Body of pancreas (tissue), 4 donors: ENCODE measurements around the gene MTA1. TPM values are rescaled to one million over a fixed set of nuclear protein-coding genes. Genes with fewer than 3 reads are reported as not detected.

Experiments used
- ATAC-seq: fragments of 150-250 bp; one replicate; pipeline ENCODE4 v1.9.1; 2016
- DNase-seq, 4 donors: peaks; one replicate each; pipeline ENCODE4 v3.0.0-alpha.2; 2019
- H3K27ac ChIP-seq, 4 donors: fragments of 200-600 bp; sonication (generic); 1 replicate in 3 of 4; 2 replicates in 1 of 4; pipeline versions ENCODE4 v1.5.1 to v1.6.1; 2016 to 2019; ENCODE audit warnings: mild to moderate bottlenecking in 1 of 4, mixed read lengths in 1 of 4, moderate library complexity in 1 of 4
- H3K27me3 ChIP-seq, 2 donors: fragments of 200-600 bp; sonication (generic); one replicate each; pipeline ENCODE4 v1.6.0; 2016; ENCODE audit warnings: mild to moderate bottlenecking in 1 of 2
- H3K36me3 ChIP-seq, 2 donors: fragments of 200-600 bp; sonication (generic); replicated peaks in 1 of 2; 2 replicates each; pipeline ENCODE4 v1.5.1; 2016; ENCODE audit warnings: low read depth in 2 of 2; ENCODE audit not compliant: insufficient read depth in 1 of 2
- H3K4me1 ChIP-seq: fragments of 200-600 bp; sonication (generic); one replicate; pipeline ENCODE4 v1.6.0; 2016
- H3K4me3 ChIP-seq, 2 donors: fragments of 200-600 bp; sonication (generic); 1 replicate in 1 of 2; 2 replicates in 1 of 2; pipeline ENCODE4 v1.5.1; 2016 to 2019
- H3K9me3 ChIP-seq, 3 donors: fragments of 200-600 bp; sonication (generic); 1 replicate in 2 of 3; 2 replicates in 1 of 3; pipeline ENCODE4 v1.5.1; 2016
- CTCF ChIP-seq, 7 experiments: fragments of 450-650 bp in 4 of 7; fragments of 200-600 bp in 3 of 7; sonication (generic) in 3 of 7; IDR thresholded peaks; one replicate each; pipeline ENCODE4 v1.5.1; 2016 to 2019; ENCODE audit warnings: antibody characterized with exemption in 7 of 7
- POLR2A ChIP-seq, 3 donors: fragments of 450-650 bp; IDR thresholded peaks; one replicate each; pipeline ENCODE4 v1.6.1; 2016; ENCODE audit warnings: antibody characterized with exemption in 3 of 3, mild to moderate bottlenecking in 2 of 3
- WGBS, 2 donors: methylation state at CpG; one replicate each; pipeline ENCODE4 v1.1.5; 2017; 5-methylcytosine and 5-hydroxymethylcytosine counted together
- intact Hi-C: fragments of 100-400 bp; cut with DNase I; formaldehyde crosslinking; loops from one replicate; pipeline ENCODE4 v1.15.1; 2023
- total RNA-seq, 2 donors: library from RNA; depleted of rRNA; stranded (reverse); fragments of >200 nt; gene quantifications; one replicate each; pipeline ENCODE4 v1.1.0, GENCODE V29; 2016

Gene MTA1
- total RNA-seq, 2 donors from 2014 or later: 69.8 to 92.6 TPM

- TF ChIP-seq CTCF (IDR thresholded peaks at IDR 0.05) (no peak), POLR2A (IDR thresholded peaks at IDR 0.05) (no peak)
- intact Hi-C loops: no loop called here
- Histone ChIP-seq H3K9me3 (no peaks in the 10 kb centered on the region), H3K27ac (no peak overlapping the region), H3K36me3 (no peaks in the 10 kb centered on the region), H3K27me3 (no peaks in the 10 kb centered on the region), H3K4me3 (no peak overlapping the region), H3K4me1 (peaks cover 18% of the 10 kb centered on the region)
- WGBS, 2 donors: 13 to 30% methylated on average over 18 to 74 of the region's 86 CpGs
- ATAC-seq (peak; percentile 79), DNase-seq (peak; percentile 47 to 69 (median 56))
Observed at GRCh38 chr14:105411017-105411941, 8.3 kb upstream of the MTA1 start.

GRCh38 chr14:105411985-105412770, 7.4 kb upstream of the MTA1 start:
- intact Hi-C loops: no loop called here
- WGBS, 2 donors: 66 to 78% methylated on average over 4 to 14 of the region's 17 CpGs
- Histone ChIP-seq H3K4me1 (peaks cover 18% of the 10 kb centered on the region), H3K36me3 (no peaks in the 10 kb centered on the region), H3K27me3 (no peaks in the 10 kb centered on the region), H3K9me3 (no peaks in the 10 kb centered on the region), H3K4me3 (no peak overlapping the region), H3K27ac (no peak overlapping the region)
- ATAC-seq (no peak), DNase-seq (no peak)
- TF ChIP-seq POLR2A (IDR thresholded peaks at IDR 0.05) (no peak), CTCF (IDR thresholded peaks at IDR 0.05) (no peak)

- TF ChIP-seq POLR2A (IDR thresholded peaks at IDR 0.05): no peak
- no peak for TF ChIP-seq CTCF (IDR thresholded peaks at IDR 0.05)
- Histone ChIP-seq H3K4me3 (no peak overlapping the region), H3K36me3 (no peaks in the 10 kb centered on the region), H3K9me3 (no peaks in the 10 kb centered on the region), H3K4me1 (peaks cover 18% of the 10 kb centered on the region), H3K27ac (no peak overlapping the region), H3K27me3 (no peaks in the 10 kb centered on the region)
- intact Hi-C loops: no loop called here
- DNase-seq (no peak), ATAC-seq (no peak)
- WGBS, 2 donors: 63 to 78% methylated on average over 3 to 8 of the region's 8 CpGs
Observed at GRCh38 chr14:105412771-105413543, 6.7 kb upstream of the MTA1 start.

GRCh38 chr14:105413544-105413886, 6.1 kb upstream of the MTA1 start:
- Histone ChIP-seq H3K27me3 (no peaks in the 10 kb centered on the region), H3K4me3 (no peak overlapping the region), H3K27ac (no peak overlapping the region), H3K9me3 (no peaks in the 10 kb centered on the region), H3K36me3 (no peaks in the 10 kb centered on the region), H3K4me1 (peaks cover 18% of the 10 kb centered on the region)
- ATAC-seq (no peak), DNase-seq (no peak)
- no peak for TF ChIP-seq CTCF (IDR thresholded peaks at IDR 0.05)
- TF ChIP-seq POLR2A (IDR thresholded peaks at IDR 0.05): no peak
- intact Hi-C loops: no loop called here
- WGBS, 2 donors: 83 to 95% methylated on average over 2 of the region's 2 CpGs
